ENCODE data around the gene ZIC1. TPM values are rescaled to one million over a fixed set of nuclear protein-coding genes. Genes with fewer than 3 reads are reported as not detected.

ZIC1 gene
- total RNA-seq, 4 donors from 2014 or later: not detected

DNA sequence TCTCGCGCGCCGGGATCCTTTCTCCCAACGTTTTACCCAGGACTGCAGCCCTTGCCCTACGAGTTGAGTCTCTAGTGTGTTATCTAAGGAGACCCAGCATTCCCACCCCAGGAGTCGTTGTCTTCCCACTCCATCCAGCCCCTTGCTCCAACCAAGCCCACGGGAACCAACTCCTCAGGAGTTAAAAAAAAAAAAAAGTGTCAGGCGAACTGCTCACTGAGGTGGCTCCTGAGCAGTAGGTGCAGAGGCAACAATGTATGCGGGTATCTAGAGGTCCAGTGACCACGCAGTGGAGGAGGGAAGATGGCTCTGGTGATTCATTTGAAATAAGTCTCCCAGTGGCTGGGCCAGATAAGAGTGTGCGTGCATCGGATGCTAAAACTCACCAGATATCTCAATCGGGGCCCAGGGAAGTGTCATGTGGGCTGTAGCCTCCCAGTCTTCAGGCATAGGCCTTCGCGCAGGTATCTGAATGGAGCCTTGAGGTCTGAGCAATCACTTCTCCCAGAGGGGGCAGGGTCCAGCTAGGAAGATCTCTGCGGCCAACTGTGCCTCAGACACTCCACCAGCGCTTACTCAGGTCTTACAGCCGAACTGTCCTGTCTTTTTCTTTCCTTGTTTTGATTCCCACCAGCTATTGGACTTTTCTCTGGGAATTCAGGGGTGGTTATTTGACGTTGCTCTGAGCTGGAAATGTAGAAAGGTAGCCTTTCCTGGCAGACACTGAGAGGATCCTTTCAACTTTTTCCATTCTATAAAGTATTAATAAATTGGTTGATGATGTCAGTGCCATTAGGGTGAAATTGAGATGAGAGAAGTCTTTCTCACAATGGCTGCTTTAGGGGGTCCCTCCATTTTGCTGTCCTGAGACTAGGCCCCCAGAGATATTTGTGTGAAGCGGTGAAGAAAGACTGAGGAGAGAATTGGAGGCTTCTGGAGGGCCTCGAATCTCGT is 23.8 kb upstream of the ZIC1 start:
- H3K4me1 ChIP-seq: no peaks in the 10 kb centered on the region
- no peak overlapping the region for H3K4me3 ChIP-seq
- TF ChIP-seq POLR2A (IDR thresholded peaks at IDR 0.05): no peak
- no peak for TF ChIP-seq EP300 (IDR thresholded peaks at IDR 0.05)
- TF ChIP-seq, protein P1, sequence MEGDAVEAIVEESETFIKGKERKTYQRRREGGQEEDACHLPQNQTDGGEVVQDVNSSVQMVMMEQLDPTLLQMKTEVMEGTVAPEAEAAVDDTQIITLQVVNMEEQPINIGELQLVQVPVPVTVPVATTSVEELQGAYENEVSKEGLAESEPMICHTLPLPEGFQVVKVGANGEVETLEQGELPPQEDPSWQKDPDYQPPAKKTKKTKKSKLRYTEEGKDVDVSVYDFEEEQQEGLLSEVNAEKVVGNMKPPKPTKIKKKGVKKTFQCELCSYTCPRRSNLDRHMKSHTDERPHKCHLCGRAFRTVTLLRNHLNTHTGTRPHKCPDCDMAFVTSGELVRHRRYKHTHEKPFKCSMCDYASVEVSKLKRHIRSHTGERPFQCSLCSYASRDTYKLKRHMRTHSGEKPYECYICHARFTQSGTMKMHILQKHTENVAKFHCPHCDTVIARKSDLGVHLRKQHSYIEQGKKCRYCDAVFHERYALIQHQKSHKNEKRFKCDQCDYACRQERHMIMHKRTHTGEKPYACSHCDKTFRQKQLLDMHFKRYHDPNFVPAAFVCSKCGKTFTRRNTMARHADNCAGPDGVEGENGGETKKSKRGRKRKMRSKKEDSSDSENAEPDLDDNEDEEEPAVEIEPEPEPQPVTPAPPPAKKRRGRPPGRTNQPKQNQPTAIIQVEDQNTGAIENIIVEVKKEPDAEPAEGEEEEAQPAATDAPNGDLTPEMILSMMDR (IDR thresholded peaks at IDR 0.05): no peak
- WGBS, 2 donors: 15 to 17% methylated on average over 20 to 23 of the region's 23 CpGs
- H3K9me3 ChIP-seq: peaks cover 0 to 11% (median 0%) of the 10 kb centered on the region in 4 donors
- H3K27ac ChIP-seq: no peak overlapping the region
- DNase-seq (ENCODE audit: low spot score in 2 of 2): no peak
- H3K36me3 ChIP-seq: no peaks in the 10 kb centered on the region
- peaks cover 0 to 100% of the 10 kb centered on the region in 2 donors for H3K27me3 ChIP-seq

DNA sequence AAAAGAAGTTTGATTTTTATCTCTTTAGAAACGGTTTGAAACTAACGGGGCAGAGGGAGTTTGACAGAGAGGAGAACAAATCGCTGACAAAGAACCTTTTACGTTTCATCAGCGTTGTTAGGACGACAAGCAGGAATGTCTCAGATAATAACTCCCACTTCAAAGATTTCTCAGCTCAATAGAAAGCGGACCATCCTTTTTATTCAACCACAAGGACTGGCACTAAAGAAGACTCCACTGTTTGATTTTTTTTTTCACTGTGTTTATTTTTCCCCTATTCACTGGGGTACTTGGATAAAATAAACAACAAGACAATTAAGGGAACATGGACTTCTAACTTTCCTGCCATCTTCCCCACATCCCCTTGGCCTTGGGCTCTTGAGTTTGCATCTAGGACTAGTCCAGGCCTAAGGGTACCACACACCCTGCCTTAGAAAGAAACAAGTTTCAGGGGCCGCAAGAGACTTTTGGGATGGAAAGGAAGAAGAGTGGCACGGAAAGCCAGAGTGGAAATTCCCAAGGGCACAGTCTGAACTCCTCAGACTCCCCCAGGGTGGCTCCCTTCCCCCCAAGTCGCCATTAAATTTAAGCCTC is 21.8 kb upstream of the ZIC1 start:
- DNase-seq (ENCODE audit: low spot score in 2 of 2): no peak
- peaks cover 0 to 18% (median 0%) of the 10 kb centered on the region in 4 donors for H3K9me3 ChIP-seq
- peaks cover 0 to 100% of the 10 kb centered on the region in 2 donors for H3K27me3 ChIP-seq
- no peak overlapping the region for H3K27ac ChIP-seq
- 9 to 16% methylated on average over 10 of the region's 10 CpGs for WGBS, 2 donors
- H3K36me3 ChIP-seq: no peaks in the 10 kb centered on the region
- no peak overlapping the region for H3K4me3 ChIP-seq
- peaks cover 0 to 19% (median 6%) of the 10 kb centered on the region in 4 donors for H3K4me1 ChIP-seq
- TF ChIP-seq, protein P1 (IDR thresholded peaks at IDR 0.05): no peak
- no peak for TF ChIP-seq POLR2A (IDR thresholded peaks at IDR 0.05)
- no peak for TF ChIP-seq EP300 (IDR thresholded peaks at IDR 0.05)

DNA sequence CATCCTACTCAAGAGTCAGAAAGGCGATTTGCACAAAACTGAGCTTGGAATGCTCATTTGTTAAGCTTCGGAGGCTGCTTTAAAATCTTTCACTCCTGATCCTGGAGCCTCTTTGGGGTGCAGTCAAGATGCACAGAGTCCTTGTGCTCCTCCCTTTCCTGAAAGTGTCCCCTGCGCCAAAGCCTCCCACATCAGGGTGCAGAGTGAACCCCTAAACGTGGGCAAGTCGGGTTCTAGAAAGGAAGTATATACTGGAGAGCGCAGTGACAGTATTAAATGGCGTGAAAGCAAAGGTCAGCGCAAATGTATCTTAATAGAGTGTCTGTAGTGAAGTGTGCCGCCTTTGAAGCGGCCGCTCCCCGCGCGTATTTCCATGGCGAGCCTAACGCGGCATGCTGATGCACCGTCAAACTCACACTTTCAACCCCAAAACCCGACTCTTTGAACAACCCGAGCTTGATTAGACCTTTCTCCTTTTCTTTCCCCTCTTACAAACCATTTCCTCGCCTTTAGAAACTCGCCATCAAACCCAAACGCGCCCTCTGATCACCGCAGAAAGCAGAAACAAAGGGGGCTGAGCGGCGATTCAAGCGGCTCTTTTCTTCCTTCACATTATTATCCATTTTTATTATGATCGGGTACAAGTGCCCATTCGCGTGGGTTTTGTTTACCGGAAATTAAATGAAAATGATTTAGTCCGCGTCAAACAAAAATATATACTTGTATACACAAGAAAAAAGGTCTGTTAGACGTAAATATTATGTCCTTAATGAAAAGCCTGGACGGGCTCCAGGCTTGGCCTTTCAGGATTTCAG is 21.1 kb upstream of the ZIC1 start:
- H3K4me3 ChIP-seq: no peak overlapping the region
- 9 to 10% methylated on average over 36 of the region's 36 CpGs for WGBS, 2 donors
- peaks cover 0 to 26% (median 12%) of the 10 kb centered on the region in 4 donors for H3K4me1 ChIP-seq
- peaks cover 0 to 100% of the 10 kb centered on the region in 2 donors for H3K27me3 ChIP-seq
- H3K36me3 ChIP-seq: no peaks in the 10 kb centered on the region
- TF ChIP-seq EP300 (IDR thresholded peaks at IDR 0.05) (no peak), POLR2A (IDR thresholded peaks at IDR 0.05) (no peak)
- TF ChIP-seq, protein P1 (IDR thresholded peaks at IDR 0.05): no peak
- peaks cover 0 to 18% (median 0%) of the 10 kb centered on the region in 4 donors for H3K9me3 ChIP-seq
- no peak for DNase-seq (ENCODE audit: low spot score in 2 of 2)
- H3K27ac ChIP-seq: no peak overlapping the region

DNA sequence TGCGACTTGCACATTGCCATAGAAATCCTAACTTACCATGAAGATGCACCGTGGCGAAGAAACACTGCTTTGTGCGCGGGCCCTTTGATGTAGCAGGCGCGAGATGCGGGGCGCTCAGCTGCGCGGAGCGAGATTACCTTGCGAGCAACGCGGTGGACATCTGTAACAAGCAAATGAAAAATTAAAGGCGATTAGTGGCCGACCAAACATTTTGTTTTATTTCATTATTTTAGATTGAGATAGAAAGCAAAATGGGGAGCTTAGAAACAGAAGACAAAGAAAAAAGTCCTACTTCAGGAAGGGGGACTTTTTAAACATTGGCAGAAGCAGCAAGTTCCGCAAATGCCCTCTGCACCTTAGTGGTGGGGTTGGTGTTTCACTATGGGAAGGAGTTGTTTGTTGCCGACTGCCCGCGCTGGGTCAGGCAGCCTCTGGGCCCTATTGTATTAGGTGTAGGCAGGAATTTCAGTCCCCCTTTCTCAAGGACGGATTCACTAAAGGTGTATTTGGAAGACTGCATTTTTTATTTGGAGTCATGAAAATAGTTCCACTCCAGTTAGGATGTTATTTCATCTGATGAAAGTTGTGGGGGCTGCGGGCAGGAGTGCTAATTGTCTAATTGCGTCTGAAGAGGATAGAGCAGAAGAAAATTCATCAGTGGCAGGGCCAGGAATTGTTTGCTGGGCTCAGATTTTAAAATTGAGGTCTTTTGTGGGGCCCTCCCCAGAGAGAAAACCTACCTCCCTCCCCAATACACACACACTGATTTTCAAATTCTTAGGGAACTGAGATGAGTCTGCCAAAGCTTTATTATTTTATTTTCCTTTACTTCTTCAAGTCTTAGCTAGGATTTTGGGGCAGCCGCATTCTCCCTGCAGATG is 20.2 kb upstream of the ZIC1 start:
- WGBS, 2 donors: 11 to 14% methylated on average over 25 of the region's 25 CpGs
- H3K27me3 ChIP-seq: peaks cover 0 to 100% of the 10 kb centered on the region in 2 donors

More for the DNA sequence above, 20.2 kb upstream of the ZIC1 start:
- Histone ChIP-seq H3K4me3 (no peak overlapping the region), H3K4me1 (peaks cover 0 to 35% (median 19%) of the 10 kb centered on the region in 4 donors), H3K9me3 (peaks cover 0 to 18% (median 0%) of the 10 kb centered on the region in 4 donors), H3K36me3 (no peaks in the 10 kb centered on the region), H3K27ac (no peak overlapping the region)
- no peak for DNase-seq (ENCODE audit: low spot score in 2 of 2)
- TF ChIP-seq, protein P1 (IDR thresholded peaks at IDR 0.05): no peak
- no peak for TF ChIP-seq POLR2A (IDR thresholded peaks at IDR 0.05)
- TF ChIP-seq EP300 (IDR thresholded peaks at IDR 0.05): no peak

Measured in tibial nerve (tissue), 4 donors.